Activated CD8-positive, alpha-beta memory T cell treated with anti-CD3 and anti-CD28 coated beads for 48 hours (primary cell): ENCODE measurements around the gene IFI27L2.
"Not testable (repeated sequence)": the region's sequence is repeated elsewhere in the genome, so short reads cannot be mapped to it uniquely, and the experiment has no call there.

Experiments used
- DNase-seq, 3 experiments: peaks; one replicate each; pipeline ENCODE4 v3.0.0-alpha.2; 2020; ENCODE audit warnings: low read depth in 2 of 3, low spot score in 2 of 3

IFI27L2 gene, protein sequence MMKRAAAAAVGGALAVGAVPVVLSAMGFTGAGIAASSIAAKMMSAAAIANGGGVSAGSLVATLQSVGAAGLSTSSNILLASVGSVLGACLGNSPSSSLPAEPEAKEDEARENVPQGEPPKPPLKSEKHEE

DNA sequence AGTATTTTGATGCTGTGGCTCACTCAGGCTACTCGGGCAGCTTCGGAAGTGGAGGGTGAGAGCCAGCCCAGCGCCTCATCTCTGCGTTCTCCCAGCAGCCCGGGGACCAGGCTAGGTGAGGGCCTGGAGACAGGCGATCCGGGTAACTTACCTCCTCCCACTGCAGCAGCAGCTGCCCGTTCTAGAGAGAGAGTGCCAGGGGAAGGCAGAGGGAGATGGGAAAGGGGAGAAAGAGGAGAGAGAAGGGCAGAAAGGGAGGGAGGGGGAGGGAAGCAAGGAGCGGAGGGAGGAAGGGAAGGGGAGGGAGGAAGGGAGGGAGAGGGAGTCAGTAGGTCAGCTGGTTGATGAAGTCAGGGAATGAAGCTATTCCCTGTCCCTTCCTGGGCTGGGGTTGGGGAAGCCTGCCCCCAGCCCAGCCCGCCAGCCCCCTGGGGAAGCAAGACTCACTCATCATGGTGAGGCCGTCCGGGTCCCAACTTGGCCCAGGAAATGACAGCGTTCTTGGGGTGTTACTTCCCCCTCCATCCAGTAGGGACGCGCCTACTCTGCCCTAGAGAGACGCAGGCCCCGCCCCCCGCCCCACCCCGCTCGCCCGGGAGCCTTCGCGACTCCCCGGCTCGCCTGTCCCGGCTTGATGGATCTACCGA is at the start of gene IFI27L2:
IFI27L2 (minus strand) TSS at position 494 of the 647 bp plus-strand sequence; CDS start at position 454, 40 bp downstream.
- peak; percentile 33 to 61 (median 35) for DNase-seq

DNA sequence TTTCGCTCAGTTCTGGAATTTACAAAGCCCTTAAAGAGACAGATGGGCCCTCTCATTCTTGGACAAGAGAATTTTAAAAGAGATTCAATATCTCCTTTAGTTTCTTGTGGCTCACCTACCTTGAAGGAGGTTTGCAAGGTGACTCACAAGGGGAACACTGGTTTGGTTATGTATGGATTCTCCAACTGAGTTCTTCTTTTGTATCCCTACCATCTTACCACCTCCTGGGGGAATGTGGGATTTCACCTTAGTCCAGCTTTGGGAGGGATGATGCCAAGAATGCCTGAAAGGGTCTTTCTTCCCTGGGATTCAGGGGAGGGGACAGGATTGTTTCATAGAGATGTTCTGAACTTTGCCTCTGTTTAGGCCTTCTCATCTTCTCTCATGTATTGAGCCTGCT is 48.4 kb upstream of the IFI27L2 start:
- no peak for DNase-seq

DNA sequence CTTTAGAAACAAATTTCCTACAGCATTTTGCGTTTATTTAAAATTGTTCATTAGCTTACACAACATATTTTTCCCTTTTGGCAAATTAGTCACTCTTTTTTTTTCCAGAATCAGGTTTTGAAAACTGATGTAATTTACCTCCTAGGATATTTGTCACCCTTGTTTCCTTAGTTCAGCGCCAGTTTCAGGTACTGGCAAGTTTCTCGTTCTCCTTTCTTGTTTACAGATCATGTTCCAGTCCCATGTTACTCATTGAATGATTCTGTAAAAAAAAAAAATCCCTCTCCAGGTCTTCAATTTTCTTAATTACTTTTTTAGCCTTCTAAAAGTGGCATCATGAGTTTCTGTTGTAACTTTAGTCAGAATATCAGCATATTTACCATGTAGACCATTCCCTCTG is 47.4 kb upstream of the IFI27L2 start:
- no peak for DNase-seq

DNA sequence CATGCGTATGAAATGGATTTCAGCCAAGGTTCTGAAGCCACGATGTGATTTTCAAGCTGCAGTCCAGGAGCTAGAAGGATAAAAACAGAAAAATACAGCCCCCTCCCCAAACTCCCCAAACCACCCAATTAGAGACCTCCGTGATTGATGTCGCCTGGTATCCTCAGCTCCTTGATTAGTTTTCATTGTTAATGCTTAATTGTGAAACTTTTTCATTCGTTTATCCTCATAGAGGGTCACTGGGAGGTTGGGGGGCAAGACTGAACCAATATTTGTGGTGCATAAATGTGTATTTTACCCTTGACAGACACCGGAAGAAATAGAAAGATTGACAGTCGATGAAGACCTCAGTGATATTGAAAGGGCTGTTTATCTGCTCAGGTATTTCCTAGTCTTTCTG is 46.3 kb upstream of the IFI27L2 start:
- no peak for DNase-seq

DNA sequence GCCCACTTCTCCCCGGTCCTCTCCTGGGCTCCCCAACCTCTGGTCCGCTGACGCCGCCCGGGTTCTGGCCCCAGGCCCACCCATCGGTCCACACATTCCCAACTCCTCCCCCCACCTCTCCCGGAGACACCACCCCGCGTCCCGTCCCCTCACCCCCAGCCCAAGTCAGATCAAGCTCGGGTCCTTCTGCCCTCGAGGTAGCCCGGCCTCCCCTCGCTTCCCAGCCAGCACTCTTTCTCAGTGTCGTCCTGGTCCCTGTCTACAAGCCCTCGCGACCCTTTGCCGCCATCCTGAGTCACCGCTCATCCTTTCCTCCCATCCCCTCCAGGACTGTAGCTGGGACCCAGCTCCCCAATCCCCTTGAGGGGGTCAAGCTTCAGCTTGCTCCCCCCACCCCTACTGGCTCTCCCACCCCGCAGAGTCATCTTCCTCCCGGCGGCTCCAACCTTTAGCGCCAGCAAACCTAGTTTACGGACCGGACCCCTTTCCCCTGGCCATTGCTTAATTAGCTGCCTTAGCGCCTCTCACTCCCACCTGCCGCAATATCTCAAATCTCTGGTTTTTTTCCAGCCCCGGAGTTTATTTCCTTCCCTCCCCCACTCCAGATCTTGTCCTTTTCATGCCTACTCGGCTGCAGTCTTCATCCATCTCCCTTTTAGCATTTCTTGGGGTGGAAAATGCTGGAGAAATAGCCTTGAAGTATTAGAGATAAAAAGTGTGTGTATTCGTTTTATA is 45.8 kb upstream of the IFI27L2 start:
- no peak for DNase-seq

DNA sequence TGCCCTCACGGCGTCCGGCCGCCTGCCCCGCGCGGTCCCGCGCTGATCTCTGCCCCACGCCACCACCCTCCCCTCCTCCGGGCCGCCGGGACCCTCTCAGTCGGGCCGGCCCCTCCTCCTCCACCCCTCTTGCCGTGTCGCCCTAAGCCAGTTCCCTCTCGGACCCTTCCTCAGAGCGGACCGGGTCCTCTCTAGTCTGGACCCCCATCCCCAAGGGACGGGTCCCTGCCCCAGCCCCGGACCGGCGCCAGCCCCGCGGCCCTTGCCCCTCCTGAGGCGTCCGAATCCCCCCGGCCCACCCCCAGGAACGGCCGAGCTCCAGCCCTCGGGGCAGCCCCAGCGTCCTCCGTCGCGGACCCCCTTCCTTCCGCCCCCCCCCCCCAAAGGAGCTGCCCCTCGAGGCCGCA is 45.2 kb upstream of the IFI27L2 start:
- no peak for DNase-seq

DNA sequence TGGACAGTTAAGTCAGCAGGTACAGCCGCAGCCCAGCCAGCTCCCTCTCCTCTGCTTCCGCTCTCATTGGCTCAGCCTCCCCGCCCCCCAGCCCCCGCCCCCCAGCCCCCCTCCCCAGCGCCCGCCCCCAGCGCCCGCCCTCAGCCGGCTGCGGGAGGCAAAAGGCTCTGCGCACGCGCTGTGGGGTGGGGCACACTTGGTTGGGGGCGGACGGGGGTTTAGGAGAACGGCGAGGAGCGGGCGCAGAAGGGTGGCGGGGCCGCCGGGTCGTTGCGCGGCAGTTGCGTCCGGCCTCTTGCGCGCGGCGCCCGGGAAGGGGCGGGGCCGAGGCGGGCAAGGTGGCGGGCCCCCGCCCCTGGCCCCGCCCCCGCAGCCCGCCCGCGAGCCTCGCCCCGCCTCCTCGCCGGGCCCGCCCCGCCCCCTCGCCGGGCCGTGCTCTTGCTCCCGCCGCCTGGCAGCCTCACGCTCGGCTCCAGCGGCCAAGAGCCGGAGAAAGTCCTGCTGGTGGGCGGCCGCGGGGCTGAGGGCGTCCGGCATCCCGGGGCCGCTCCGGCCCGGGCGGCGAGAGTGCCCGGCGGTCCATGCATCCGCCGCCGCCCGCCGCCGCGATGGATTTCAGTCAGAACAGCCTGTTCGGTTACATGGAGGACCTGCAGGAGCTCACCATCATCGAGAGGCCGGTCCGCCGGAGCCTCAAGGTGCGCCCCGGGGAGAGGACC is 44.6 kb upstream of the IFI27L2 start, which contains the start of gene PPP4R4:
PPP4R4 (plus strand) TSS at position 438 of the 719 bp plus-strand sequence; CDS start at position 582, 144 bp downstream.
- peak; percentile 50 to 65 (median 57) for DNase-seq

DNA sequence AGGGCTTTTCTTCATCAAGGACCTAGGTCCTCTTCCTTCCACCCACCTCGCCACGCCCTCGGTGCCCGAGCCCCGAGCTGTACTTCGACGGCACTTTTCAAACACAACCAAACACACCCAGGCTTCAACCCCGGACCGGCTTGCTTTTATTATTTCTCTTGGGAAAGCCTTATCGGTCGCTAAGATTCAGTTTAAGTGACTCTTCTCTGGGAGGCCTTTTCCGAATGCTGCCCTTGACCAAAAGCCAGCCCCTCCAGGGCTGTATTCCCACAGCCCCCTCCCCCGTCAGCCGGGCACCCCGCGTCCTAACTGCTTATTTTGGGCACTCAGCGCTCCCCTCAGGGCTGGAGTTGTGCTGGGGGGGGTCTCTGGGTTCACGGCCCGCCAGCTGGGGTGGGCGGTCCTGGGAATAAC is 44.1 kb upstream of the IFI27L2 start:
- peak in 1 of 3 experiments; percentile 6 for DNase-seq

DNA sequence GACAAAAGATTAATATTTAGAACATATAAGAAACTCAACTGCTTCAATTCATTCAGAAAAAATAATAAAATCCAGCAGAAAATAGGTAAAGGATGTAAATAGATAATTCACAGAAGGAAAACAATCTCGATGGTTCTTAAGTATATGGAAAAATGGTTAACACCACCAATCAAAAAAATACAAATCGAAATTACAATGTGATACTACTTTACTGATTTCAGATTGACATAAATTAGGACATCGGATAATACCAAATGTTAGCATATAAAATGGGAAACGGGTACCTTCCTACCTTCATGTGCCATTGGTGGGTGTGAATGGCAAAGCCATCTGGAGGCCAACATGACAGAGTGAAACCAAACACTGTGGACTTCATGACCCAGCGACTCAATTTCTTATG is 43.1 kb upstream of the IFI27L2 start:
- DNase-seq = no peak

DNA sequence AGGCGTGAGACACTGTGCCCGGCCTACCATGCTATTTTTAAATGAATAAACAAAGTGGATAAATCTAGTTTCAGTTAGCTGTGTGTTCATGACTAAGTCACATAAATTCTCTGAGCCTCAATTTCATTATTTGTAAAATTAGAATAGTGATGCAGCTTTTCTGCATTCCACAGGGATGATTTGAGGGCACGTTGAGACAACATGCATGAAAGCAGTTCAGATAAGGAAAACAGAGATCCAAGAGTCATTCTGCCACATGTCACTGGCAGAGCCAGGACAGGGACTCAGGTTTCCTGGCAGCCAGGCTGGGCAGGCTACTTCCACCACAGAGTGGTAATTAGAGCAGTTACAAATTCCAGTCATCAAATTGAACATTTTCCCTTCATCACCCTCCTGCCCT is 41.8 kb upstream of the IFI27L2 start:
- no peak for DNase-seq

DNA sequence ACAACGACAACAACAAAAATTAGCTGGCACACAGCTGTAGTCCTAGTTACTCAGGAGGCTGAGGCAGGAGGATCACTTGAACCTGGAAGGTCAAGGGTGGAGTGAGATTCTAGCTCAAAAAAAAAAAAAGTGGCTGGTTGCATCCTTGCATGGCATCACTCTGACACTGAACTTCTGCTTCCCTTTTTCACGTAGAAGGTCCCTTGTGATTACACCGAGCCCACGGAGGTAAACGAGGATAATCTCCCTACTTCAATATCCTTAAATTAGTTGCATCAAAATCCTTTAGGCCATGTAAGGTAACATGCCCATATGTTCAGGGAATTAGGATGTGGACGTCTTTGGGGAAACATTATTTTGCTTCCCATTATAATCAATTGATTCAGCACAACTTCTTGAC is 40.7 kb upstream of the IFI27L2 start:
- DNase-seq = no peak

DNA sequence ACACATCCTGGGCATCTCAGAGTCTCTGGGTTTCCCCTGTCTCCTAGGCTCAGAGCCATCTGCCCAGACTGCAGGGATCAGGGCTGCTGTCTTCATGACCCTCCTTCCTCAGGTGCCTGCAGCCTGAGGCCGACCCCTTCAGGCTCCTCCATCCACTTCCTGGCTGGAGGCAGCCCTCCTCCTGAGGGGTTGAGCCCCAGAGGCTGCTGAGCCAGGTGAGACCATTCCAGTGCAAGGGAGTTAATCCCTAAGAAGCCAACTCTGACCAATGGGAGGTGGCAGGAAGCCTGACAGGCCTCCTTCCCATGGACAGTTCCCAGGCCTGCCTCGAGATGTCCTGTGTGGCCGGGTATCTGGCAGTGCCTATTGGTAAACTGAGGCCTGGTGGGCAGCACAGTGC is 36.3 kb upstream of the IFI27L2 start:
- no peak for DNase-seq

DNA sequence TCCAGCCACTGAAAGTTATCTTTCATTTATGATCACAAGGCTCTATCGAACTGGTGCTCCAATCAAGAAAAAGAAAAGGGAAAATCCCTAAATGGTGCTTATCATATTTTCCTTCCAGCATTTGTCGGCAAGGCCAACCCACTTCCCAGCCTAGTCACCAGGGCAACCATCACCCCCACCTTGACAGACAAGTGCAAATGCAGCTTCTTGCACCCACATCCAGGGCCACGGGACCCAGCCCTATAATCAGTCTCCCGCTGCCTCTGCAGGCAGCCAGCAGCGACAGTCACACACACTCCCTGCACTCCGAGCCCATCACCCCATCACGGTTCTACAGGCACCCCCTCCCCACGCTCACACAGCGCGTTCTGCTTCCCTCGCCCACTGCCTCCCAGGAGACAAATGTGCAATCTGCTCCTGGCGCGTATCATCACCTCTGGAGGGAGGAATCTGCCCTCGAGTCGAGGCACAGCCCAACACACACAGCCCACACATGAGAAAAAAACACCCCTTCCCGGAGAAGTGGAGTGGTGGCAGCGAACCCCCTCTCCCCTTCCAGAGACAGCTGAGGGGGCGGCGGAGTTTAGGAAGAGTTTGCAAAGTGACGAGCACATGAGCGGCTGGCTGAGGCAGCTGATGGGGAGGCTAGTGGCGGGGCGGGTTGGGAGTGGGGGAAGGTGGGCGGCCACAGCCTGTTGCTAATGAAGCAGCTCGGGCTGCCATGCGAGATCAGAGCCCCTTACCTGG is 35.5 kb upstream of the IFI27L2 start:
- no peak for DNase-seq

DNA sequence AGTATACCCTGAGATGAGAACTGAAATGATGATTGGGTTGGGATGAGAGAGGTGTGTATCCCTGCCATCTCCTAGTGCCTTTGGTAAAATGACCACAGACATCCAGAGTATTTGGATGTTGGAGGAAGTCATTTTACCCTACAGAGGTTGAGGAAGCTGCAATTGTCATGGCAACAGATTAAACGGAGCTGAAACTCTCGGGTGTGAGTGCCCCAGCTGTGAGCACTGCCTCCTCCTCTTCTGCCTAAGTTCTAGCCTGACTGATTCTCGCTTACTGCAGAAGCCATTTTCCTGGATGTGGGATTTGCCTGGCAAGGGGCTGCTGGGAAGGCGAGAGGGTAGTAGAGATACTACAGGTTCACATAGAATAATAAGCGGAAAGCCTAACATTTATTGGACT is 34.4 kb upstream of the IFI27L2 start:
- no peak for DNase-seq

DNA sequence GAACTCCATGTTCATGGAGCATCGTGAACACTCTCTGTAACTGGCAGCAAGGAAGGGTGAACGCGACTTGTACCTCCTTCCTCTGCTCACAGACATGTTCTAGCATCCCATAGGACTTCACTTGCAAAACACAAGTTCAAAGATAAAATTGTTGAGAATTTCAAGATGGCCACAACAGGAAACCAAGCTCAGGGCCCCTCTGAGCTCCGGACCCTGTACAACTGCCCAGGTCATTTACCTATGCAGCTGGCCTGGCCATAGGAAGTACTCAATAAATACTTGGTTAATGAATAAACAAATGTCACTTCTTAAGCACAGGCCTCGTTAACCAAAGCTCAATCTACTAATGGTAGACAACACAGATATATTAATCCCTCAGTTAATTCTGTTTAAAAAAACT is 33.1 kb upstream of the IFI27L2 start:
- no peak for DNase-seq

DNA sequence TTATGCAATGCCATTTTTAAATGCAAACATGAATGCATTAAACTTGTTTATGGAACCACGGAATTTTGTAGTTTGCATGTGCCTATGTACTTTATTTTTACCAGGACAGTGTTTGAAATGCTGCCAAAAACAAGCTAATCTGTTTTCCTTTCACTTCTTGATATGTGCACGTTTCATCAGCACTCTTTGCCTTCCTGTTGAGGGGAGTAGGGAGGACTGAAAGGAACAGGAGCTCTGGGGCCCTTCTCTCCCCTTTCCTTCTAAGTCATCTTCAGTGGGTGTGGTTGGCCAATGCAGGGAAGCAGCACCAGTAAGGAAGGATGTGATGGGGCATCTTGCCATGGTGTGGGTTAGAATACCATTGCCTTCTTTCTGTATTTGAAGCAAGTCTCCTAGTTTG is 32.6 kb upstream of the IFI27L2 start:
- DNase-seq = no peak

DNA sequence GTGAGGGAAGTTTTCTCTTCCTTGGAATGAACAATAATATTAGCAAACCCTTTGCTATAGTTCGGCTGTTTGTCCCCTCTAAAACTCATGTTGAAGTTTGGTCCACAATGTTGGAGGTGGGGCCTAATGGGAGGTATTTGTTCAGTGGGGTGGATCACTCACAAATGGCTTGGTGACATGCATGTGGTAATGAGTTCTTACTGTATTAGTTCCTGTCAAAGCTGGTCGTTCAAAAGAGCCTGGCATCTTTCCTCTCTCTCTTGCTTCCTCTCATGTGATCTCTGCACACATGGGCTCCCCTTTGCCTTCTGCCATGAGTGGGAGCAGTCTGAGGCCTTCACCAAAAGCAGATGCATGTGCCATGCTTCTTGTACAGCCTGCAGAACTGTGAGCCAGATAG is 31.7 kb upstream of the IFI27L2 start:
- DNase-seq = no peak

DNA sequence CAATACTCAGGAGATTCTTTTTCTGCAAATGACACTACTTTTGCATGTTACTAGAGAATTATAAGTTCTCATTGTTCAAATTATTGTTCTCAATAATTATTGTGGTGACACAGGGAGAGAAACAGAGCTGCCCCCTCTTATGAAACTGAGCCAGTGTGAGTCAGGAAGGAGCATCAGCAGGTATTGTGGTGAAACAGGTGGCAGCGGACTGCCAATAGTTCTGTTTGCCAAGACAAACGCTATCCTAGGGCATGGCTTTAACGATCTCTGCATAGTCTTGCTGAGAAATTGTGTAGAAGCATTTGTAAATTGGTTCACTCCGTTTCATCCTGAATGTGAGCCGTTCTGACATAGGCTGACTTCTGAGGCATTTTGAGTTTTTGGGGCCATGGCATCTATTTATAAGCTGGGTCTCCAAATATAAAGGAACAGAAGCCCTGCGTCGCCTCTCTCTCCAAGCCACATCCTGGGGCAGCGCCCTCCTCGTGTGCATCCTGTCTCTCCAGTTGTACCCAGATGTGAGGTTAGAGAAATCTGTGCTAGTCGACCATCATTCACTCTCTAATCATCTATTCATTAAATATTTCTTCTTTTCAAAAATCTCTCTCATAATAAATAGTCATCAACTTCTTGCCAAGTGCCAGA is 29.0 kb upstream of the IFI27L2 start:
- no peak for DNase-seq

DNA sequence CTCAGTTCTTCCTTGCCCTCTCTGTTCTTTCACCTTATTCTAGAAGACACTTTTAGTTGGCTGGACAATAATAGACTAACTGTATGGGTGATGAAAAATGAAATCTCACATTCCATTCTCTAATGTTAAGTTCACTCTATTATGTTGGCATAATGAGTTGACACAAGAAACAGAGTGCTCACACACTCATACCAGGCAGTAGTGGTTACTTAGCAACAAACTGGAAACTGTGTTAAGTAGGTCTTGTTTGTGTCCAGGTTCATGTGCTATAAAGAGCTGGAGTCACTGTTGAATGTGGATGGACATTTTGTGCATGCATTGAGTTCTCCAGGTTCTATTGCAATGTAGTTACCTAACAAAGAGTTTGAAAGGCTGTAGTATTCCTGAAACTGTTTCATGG is 27.8 kb upstream of the IFI27L2 start:
- no peak for DNase-seq

DNA sequence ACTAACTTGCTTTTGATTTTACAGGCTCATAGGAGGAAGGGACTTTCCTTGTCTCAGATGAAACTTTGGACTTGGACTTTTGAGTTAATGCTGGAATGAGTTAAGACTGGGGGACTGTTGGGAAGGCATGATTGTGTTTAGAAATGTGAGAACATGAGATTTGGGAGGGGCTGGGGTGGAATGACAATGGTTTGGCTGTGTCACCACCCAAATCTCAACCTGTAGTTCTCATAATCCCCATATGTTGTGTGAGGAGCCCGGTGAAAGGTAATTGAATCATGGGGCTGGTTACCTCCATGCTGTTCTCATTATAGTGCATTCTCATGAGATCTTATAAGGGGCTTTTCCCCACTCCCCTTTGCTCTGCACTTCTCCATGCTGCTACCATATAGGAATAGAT is 26.7 kb upstream of the IFI27L2 start:
- not testable (repeated sequence) for DNase-seq
